Mesenchymal stem cell (in vitro differentiated cells and primary cell): Measurements from ENCODE around the gene WSCD2.

ENCODE experiments used
- DNase-seq: peaks from one replicate; pipeline ENCODE4 v3.0.0-alpha.2; 2013
- H2AFZ ChIP-seq: one replicate; pipeline ENCODE4 v1.6.1; 2013; ENCODE audit warnings: low read depth, mild to moderate bottlenecking, control low read depth, inconsistent platforms, low read length, moderate library complexity
- H2AK5ac ChIP-seq: 2 replicates; pipeline ENCODE4 v1.6.1; 2013; ENCODE audit warnings: low read length, moderate library complexity, mild to moderate bottlenecking, inconsistent platforms; ENCODE audit not compliant: severe bottlenecking
- H2BK120ac ChIP-seq: one replicate; pipeline ENCODE4 v1.6.1; 2013; ENCODE audit warnings: low read depth, mild to moderate bottlenecking, inconsistent platforms, low read length, moderate library complexity
- H2BK12ac ChIP-seq, 2 experiments: one replicate each; pipeline ENCODE4 v1.6.1; 2013; ENCODE audit warnings: inconsistent platforms in 2 of 2, low read length in 2 of 2, mild to moderate bottlenecking in 2 of 2, moderate library complexity in 2 of 2, control low read depth in 1 of 2
- H2BK15ac ChIP-seq: one replicate; pipeline ENCODE4 v1.6.1; 2013; ENCODE audit warnings: mild to moderate bottlenecking, low read depth, inconsistent platforms; ENCODE audit not compliant: poor library complexity, severe bottlenecking
- H2BK5ac ChIP-seq: 2 replicates; pipeline ENCODE4 v1.6.1; 2013; ENCODE audit warnings: low read depth, mild to moderate bottlenecking, low read length, control low read depth, inconsistent platforms; ENCODE audit not compliant: poor library complexity, severe bottlenecking
- H3K14ac ChIP-seq, 2 experiments: one replicate each; pipeline ENCODE4 v1.6.1; 2013; ENCODE audit warnings: inconsistent platforms in 2 of 2, low read length in 2 of 2, control low read depth in 1 of 2, mild to moderate bottlenecking in 1 of 2, moderate library complexity in 1 of 2
- H3K18ac ChIP-seq, 2 experiments: one replicate each; pipeline ENCODE4 v1.6.1; 2013; ENCODE audit warnings: inconsistent platforms in 2 of 2, low read length in 2 of 2, control low read depth in 1 of 2, low read depth in 1 of 2, mild to moderate bottlenecking in 1 of 2
- H3K23ac ChIP-seq, 2 experiments: one replicate each; pipeline ENCODE4 v1.6.1; 2013; ENCODE audit warnings: inconsistent platforms in 2 of 2, low read length in 2 of 2, mild to moderate bottlenecking in 2 of 2, moderate library complexity in 2 of 2, control low read depth in 1 of 2
- H3K27ac ChIP-seq: 2 replicates; pipeline ENCODE4 v1.5.1; 2013; ENCODE audit warnings: mild to moderate bottlenecking, moderate library complexity, low read length, control low read depth, inconsistent platforms; ENCODE audit not compliant: poor library complexity, severe bottlenecking
- H3K27me3 ChIP-seq, 2 experiments: 2 replicates each; pipeline versions ENCODE4 v1.6.1 to v1.7.0; 2013; ENCODE audit warnings: low read length in 2 of 2, mild to moderate bottlenecking in 2 of 2, moderate library complexity in 2 of 2, control low read depth in 1 of 2, inconsistent platforms in 1 of 2; ENCODE audit not compliant: control insufficient read depth in 1 of 2, insufficient read depth in 1 of 2
- H3K36me3 ChIP-seq, 2 experiments: 2 replicates each; pipeline versions ENCODE4 v1.6.1 to v1.7.0; 2013; ENCODE audit warnings: low read length in 2 of 2, control low read depth in 1 of 2, inconsistent platforms in 1 of 2, low read depth in 1 of 2, mild to moderate bottlenecking in 1 of 2; ENCODE audit not compliant: insufficient read depth in 2 of 2, control insufficient read depth in 1 of 2
- H3K4ac ChIP-seq, 2 experiments: one replicate each; pipeline ENCODE4 v1.6.1; 2013; ENCODE audit warnings: inconsistent platforms in 2 of 2, low read length in 2 of 2, mild to moderate bottlenecking in 2 of 2, moderate library complexity in 2 of 2, control low read depth in 1 of 2, low read depth in 1 of 2
- H3K4me1 ChIP-seq: 2 replicates; pipeline ENCODE4 v1.6.1; 2013; ENCODE audit warnings: low read depth, low read length, control low read depth; ENCODE audit not compliant: control insufficient read depth, insufficient read depth
- H3K4me2 ChIP-seq: 2 replicates; pipeline ENCODE4 v1.6.1; 2013; ENCODE audit warnings: low read length, mild to moderate bottlenecking, inconsistent platforms; ENCODE audit not compliant: poor library complexity, severe bottlenecking
- H3K4me3 ChIP-seq, 2 experiments: 2 replicates each; pipeline versions ENCODE4 v1.5.1 to v1.7.0; 2013; ENCODE audit warnings: low read length in 2 of 2, mild to moderate bottlenecking in 2 of 2, control low read depth in 1 of 2, low read depth in 1 of 2; ENCODE audit not compliant: insufficient read depth in 1 of 2
- H3K79me1 ChIP-seq: replicated peaks from 2 replicates; pipeline ENCODE4 v1.6.1; 2013; ENCODE audit warnings: mild to moderate bottlenecking, control low read depth, low read length, inconsistent platforms; ENCODE audit not compliant: poor library complexity, severe bottlenecking
- H3K9ac ChIP-seq: 2 replicates; pipeline ENCODE4 v1.7.0; 2013; ENCODE audit warnings: mild to moderate bottlenecking, low read length, moderate library complexity
- H3K9me3 ChIP-seq: 2 replicates; pipeline ENCODE4 v1.7.0; 2013; ENCODE audit warnings: mild to moderate bottlenecking, low read length; ENCODE audit not compliant: control insufficient read depth
- H4K8ac ChIP-seq: one replicate; pipeline ENCODE4 v1.6.1; 2013; ENCODE audit warnings: inconsistent platforms, mild to moderate bottlenecking, low read length, moderate library complexity
- H4K91ac ChIP-seq: one replicate; pipeline ENCODE4 v1.6.1; 2013; ENCODE audit warnings: mild to moderate bottlenecking, low read length, inconsistent platforms
- WGBS: methylation state at CpG from one replicate; pipeline ENCODE4 v1.1.7; 2013; ENCODE audit warnings: mixed read lengths; 5-methylcytosine and 5-hydroxymethylcytosine counted together

Gene WSCD2

GRCh38 chr12:108273217-108273616 is 144.1 kb downstream of the WSCD2 start:
- no peak overlapping the region for H3K23ac ChIP-seq
- H3K27ac ChIP-seq: no peak overlapping the region
- H3K9me3 ChIP-seq: peaks cover 6% of the 10 kb centered on the region
- H4K8ac ChIP-seq: no peak overlapping the region
- H2BK120ac ChIP-seq: no peak overlapping the region
- H2AK5ac ChIP-seq: no peak overlapping the region
- H2BK12ac ChIP-seq: no peak overlapping the region
- H3K4ac ChIP-seq: no peak overlapping the region
- no peak for DNase-seq
- no peak overlapping the region for H3K18ac ChIP-seq
- no peak overlapping the region for H3K14ac ChIP-seq
- peaks cover 0 to 31% of the 10 kb centered on the region in 2 experiments for H3K27me3 ChIP-seq
- 57% methylated on average over 2 of the region's 2 CpGs for WGBS
- no peak overlapping the region for H2BK5ac ChIP-seq
- H3K36me3 ChIP-seq: no peaks in the 10 kb centered on the region
- no peak overlapping the region for H4K91ac ChIP-seq
- no peak overlapping the region for H3K9ac ChIP-seq
- no peaks in the 10 kb centered on the region for H3K79me1 ChIP-seq
- H2BK15ac ChIP-seq: no peak overlapping the region
- H2AFZ ChIP-seq: no peak overlapping the region
- H3K4me2 ChIP-seq: no peak overlapping the region
- no peak overlapping the region for H3K4me3 ChIP-seq
- no peaks in the 10 kb centered on the region for H3K4me1 ChIP-seq

- Histone ChIP-seq H3K23ac (no peak overlapping the region), H4K91ac (no peak overlapping the region), H2BK15ac (no peak overlapping the region), H3K79me1 (no peaks in the 10 kb centered on the region), H2AFZ (no peak overlapping the region), H3K36me3 (no peaks in the 10 kb centered on the region), H2AK5ac (no peak overlapping the region), H3K27me3 (peaks cover 4 to 56% of the 10 kb centered on the region in 2 experiments), H4K8ac (no peak overlapping the region), H3K14ac (no peak overlapping the region), H3K4me2 (no peak overlapping the region), H2BK120ac (no peak overlapping the region), H3K4ac (no peak overlapping the region), H3K9ac (no peak overlapping the region), H2BK5ac (no peak overlapping the region), H3K9me3 (peaks cover 4% of the 10 kb centered on the region), H3K4me1 (no peaks in the 10 kb centered on the region), H2BK12ac (no peak overlapping the region), H3K27ac (no peak overlapping the region), H3K4me3 (no peak overlapping the region), H3K18ac (no peak overlapping the region)
- no peak for DNase-seq
Observed at GRCh38 chr12:108277613-108278012, 148.5 kb downstream of the WSCD2 start.

GRCh38 chr12:108282160-108282559 is 153.1 kb downstream of the WSCD2 start:
- Histone ChIP-seq H2BK120ac (no peak overlapping the region), H2AFZ (no peak overlapping the region), H2BK5ac (no peak overlapping the region), H3K14ac (no peak overlapping the region), H2BK15ac (no peak overlapping the region), H3K4ac (no peak overlapping the region), H3K36me3 (no peaks in the 10 kb centered on the region), H3K18ac (no peak overlapping the region), H3K23ac (no peak overlapping the region), H3K4me2 (no peak overlapping the region), H4K91ac (no peak overlapping the region), H3K79me1 (no peaks in the 10 kb centered on the region), H3K4me1 (no peaks in the 10 kb centered on the region), H4K8ac (no peak overlapping the region), H3K9ac (no peak overlapping the region), H2BK12ac (no peak overlapping the region), H3K4me3 (no peak overlapping the region), H2AK5ac (no peak overlapping the region), H3K27ac (no peak overlapping the region), H3K27me3 (peaks cover 9 to 51% of the 10 kb centered on the region in 2 experiments), H3K9me3 (no peaks in the 10 kb centered on the region)
- WGBS: 0% methylated on average over 2 of the region's 2 CpGs
- no peak for DNase-seq

GRCh38 chr12:108282676-108283075 is 153.6 kb downstream of the WSCD2 start:
- Histone ChIP-seq H3K23ac (no peak overlapping the region), H3K4me3 (no peak overlapping the region), H3K27ac (no peak overlapping the region), H3K4me2 (no peak overlapping the region), H3K14ac (no peak overlapping the region), H2BK120ac (no peak overlapping the region), H3K4ac (no peak overlapping the region), H2BK5ac (no peak overlapping the region), H3K27me3 (peaks cover 9 to 51% of the 10 kb centered on the region in 2 experiments), H4K8ac (no peak overlapping the region), H3K9me3 (no peaks in the 10 kb centered on the region), H3K18ac (no peak overlapping the region), H2BK15ac (no peak overlapping the region), H3K4me1 (no peaks in the 10 kb centered on the region), H3K9ac (no peak overlapping the region), H2AFZ (no peak overlapping the region), H2AK5ac (no peak overlapping the region), H3K79me1 (no peaks in the 10 kb centered on the region), H2BK12ac (no peak overlapping the region), H4K91ac (no peak overlapping the region), H3K36me3 (no peaks in the 10 kb centered on the region)
- DNase-seq: no peak
- WGBS: 78% methylated on average over 3 of the region's 3 CpGs
